NB4 (cell line): ENCODE measurements around the gene RBM39.
"Not testable (repeated sequence)": the region's sequence is repeated elsewhere in the genome, so short reads cannot be mapped to it uniquely, and the experiment has no call there.

Experiments used
- DNase-seq: peaks from one replicate; pipeline ENCODE4 v3.0.0; 2010; ENCODE audit warnings: low read depth
- H3K4me3 ChIP-seq: one replicate; pipeline ENCODE4 v1.5.1; 2011; ENCODE audit warnings: mild to moderate bottlenecking, low read depth, low read length, moderate library complexity
- MYC ChIP-seq: IDR thresholded peaks from 2 replicates; pipeline ENCODE4 v1.6.1; 2011; ENCODE audit warnings: low read depth, low read length
- POLR2A ChIP-seq: IDR thresholded peaks from 2 replicates; pipeline ENCODE4 v1.6.1; 2011; ENCODE audit warnings: mild to moderate bottlenecking; ENCODE audit not compliant: insufficient read length; ENCODE audit errors: extremely low read depth
- TF ChIP-seq, protein P1 (sequence below): IDR thresholded peaks from one replicate; pipeline ENCODE4 v1.5.1; 2012; ENCODE audit warnings: low read depth, low read length
- TF ChIP-seq, protein P2 (sequence below): IDR thresholded peaks from 2 replicates; pipeline ENCODE4 v1.6.1; 2011; ENCODE audit warnings: low read depth, low read length

RBM39 gene

GRCh38 chr20:35729836-35730582 lies 12.1 kb downstream of the RBM39 start:
- no peak for DNase-seq
- H3K4me3 ChIP-seq, result no peak overlapping the region
- TF ChIP-seq MYC (no peak), POLR2A (no peak)
- TF ChIP-seq, protein P1, sequence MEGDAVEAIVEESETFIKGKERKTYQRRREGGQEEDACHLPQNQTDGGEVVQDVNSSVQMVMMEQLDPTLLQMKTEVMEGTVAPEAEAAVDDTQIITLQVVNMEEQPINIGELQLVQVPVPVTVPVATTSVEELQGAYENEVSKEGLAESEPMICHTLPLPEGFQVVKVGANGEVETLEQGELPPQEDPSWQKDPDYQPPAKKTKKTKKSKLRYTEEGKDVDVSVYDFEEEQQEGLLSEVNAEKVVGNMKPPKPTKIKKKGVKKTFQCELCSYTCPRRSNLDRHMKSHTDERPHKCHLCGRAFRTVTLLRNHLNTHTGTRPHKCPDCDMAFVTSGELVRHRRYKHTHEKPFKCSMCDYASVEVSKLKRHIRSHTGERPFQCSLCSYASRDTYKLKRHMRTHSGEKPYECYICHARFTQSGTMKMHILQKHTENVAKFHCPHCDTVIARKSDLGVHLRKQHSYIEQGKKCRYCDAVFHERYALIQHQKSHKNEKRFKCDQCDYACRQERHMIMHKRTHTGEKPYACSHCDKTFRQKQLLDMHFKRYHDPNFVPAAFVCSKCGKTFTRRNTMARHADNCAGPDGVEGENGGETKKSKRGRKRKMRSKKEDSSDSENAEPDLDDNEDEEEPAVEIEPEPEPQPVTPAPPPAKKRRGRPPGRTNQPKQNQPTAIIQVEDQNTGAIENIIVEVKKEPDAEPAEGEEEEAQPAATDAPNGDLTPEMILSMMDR, result no peak
- TF ChIP-seq, protein P2, sequence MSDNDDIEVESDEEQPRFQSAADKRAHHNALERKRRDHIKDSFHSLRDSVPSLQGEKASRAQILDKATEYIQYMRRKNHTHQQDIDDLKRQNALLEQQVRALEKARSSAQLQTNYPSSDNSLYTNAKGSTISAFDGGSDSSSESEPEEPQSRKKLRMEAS, result no peak

DNA sequence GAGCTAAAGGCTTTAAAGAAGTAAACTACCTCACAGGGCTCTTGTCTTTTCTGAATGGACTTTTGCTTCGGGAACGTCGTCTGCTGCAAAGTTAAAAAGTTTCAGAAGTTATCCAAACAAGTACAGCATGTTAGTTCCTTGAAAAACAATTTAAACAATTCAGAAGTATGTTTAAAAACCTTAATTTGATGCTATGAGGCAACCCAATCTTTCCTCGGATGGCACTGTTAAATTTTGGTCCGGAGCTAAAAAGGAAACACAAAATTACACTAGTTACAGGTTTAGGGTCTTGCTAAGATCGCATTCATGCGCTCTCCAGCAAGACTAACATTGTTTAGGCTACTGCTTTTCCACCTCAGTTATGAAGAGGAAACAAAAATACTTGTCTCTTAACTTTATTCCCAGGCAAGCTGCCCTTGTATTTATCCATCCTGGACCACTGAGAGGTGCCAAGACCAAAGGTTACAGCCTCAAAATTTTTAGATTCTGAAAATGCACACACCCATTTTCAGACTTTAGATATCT lies 12.7 kb downstream of the RBM39 start:
- no peak for DNase-seq
- TF ChIP-seq, protein P1, result no peak
- TF ChIP-seq, protein P2, result no peak
- no peak for TF ChIP-seq MYC
- TF ChIP-seq POLR2A, result no peak
- no peak overlapping the region for H3K4me3 ChIP-seq

GRCh38 chr20:35726842-35727711 lies 15.0 kb downstream of the RBM39 start:
- TF ChIP-seq POLR2A, result no peak
- TF ChIP-seq, protein P2, result no peak
- TF ChIP-seq MYC, result no peak
- TF ChIP-seq, protein P1, result no peak
- peak; percentile 67 for DNase-seq
- no peak overlapping the region for H3K4me3 ChIP-seq

DNA sequence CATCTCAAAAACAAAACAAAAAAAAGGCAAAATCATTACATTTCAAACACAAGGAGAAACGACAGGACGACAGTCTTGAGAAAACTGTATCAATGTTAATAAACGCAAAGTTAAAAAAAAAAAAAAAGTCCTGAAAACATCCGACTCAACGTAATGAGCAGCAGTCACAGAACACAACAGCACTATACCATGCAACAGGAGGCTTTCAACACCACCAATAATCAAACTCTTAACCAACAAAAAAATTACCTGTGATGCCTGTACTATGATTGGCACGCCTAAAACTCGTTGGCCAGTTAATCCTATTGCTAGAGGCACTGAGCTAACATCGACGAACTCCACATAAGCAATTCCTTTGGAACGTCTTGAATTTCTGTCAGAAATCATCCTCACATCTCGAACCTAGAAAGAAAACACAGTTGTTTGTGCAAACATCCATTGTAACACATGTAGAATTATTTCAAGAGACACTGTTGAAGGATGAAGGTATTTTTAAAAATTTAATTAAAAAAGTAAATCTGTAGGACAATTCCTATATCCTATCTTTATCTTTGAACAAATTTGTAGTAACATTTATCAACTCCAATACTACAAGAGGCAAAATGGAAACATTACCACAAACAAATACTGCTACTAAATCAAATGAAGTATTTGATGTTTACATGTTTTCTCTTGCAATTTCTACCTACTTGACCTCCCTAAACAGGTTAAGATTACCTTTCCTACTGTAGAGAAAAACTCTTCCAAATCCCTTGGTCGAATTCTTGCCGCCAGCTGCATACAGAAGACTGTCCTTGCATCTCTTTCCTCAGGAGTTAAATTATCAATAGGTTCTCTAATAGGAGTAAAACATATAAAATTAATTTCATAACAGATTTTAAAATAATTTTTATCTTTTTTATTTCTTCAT lies 17.5 kb downstream of the RBM39 start:
- no peak overlapping the region for H3K4me3 ChIP-seq
- TF ChIP-seq, protein P1, result no peak
- TF ChIP-seq, protein P2, result no peak
- no peak for TF ChIP-seq MYC
- TF ChIP-seq POLR2A, result no peak
- DNase-seq, result no peak

DNA sequence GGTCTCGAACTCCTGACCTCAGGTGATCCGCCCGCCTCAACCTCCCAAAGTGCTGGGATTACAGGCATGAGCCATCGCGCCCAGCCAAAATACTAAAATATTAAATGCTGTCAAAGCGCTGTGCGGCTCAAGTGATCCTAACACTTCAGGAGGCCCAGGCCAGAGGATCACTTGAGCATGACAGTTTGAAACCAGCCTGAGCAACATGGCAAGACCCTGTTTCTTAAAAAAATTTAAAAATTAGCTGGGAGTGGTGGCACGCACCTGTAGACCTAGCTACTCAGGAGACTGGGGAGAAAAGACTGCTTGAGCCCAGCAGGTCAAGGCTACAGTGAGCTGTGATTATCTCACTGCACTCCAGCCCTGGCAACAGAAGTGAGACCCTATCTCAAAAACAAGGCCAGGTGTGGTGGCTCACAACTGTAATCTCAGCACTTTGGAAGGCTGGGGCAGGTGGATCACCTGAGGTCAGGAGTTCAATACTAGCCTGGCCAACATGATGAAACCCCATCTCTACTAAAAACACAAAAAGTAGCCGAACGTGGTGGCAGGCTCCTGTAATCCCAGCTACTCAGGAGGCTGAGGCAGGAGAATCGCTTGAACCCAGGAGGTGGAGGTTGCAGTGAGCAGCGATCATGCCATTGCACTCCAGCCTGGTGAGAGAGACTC lies 18.3 kb downstream of the RBM39 start:
- DNase-seq, H3K4me3 ChIP-seq: not testable (repeated sequence)

DNA sequence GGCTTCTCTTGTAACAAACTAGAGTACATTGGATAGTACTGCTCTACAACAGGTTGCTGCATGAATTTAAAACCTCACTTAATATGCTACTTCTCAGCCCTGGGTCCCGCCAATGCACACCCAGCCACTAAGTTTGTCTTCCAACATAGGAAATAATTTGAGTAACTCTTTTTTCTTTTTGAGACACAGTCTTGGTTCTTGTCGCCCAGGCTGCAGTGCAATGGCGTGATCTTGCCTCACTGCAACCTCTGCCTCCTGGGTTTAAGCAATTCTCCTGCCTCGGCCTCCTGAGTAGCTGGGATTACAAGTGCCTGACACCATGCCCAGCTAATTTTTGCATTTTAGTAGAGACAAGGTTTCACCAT lies 18.8 kb downstream of the RBM39 start:
- H3K4me3 ChIP-seq, DNase-seq: not testable (repeated sequence)
